Measurements from ENCODE around the gene ABO.
A peak's percentile ranks its signal among the peaks of the same experiment; 100 is the strongest.
"Not testable (repeated sequence)": the region's sequence is repeated elsewhere in the genome, so short reads cannot be mapped to it uniquely, and the experiment has no call there.

The ABO gene

GRCh38 chr9:133238851-133239532, 36.0 kb downstream of the ABO start:
- peak; percentile 87 for DNase-seq

DNA sequence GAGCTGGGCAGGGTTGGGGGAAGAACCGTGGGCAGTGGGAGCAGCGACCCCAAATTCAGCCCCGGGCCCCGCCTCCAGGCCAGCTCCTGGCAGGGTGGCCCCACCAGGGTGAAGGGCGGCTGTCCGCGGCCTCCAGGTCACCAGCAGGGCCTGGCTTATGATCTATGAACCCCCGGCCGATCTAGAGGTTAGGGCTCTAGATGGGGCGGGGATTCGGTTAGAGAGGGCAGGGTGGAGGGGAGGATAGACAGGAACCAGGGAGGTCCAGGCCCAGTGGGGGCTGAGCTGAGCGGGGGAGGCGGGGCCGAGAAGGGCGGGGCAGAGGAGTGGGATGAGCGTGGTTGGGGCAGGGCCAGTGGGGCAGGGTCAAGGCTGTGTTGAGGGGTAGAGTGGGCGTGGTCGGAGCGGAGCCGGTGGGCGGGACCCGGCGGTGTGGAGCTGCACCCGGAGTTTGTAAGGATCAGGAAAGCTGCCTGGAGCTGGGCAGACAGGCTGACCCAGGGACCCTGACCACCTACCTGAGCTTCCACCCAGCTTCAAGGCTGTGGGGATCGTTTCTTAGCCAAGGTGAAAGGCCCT, 36.6 kb downstream of the ABO start:
- peak; percentile 90 for DNase-seq

- DNase-seq = peak; percentile 70
These were observed 37.8 kb downstream of the ABO start for GRCh38 chr9:133237035-133237731.

DNA sequence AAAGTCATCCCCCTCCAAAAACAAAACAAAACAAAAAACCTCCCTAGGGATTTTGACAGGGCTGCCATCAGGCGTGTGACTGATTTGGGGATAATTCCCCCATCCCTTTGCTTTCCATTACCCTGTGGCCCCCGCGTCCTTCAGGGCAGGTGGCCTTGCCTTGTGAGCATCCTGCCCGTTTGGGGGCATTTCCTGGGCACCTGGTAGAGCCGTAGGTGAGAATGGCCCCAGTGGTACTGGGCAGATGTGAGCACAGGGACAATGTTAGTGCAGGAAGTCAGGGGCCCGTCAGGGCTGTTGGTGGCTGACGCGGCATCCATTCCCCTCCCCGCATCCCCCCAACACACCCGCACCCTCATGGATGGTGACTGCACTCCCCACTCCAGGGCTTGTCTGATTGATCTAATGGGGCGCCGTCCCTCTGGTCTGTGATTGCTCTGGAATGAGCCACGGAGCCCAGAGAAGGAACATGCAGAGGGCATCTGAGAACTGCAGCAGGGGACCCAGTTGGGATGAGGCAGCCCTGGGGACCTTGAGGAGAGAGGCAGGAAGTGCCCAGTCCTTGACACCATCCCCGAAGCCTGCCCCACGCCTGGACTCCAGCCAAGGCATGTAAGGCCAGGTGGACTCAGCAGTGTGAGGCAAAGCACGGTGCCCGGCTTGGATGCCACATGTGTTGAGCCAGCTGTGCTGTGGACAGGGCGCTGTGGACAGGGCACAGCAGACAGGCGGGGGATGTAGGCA, 38.5 kb downstream of the ABO start:
- DNase-seq = not testable (repeated sequence)

DNA sequence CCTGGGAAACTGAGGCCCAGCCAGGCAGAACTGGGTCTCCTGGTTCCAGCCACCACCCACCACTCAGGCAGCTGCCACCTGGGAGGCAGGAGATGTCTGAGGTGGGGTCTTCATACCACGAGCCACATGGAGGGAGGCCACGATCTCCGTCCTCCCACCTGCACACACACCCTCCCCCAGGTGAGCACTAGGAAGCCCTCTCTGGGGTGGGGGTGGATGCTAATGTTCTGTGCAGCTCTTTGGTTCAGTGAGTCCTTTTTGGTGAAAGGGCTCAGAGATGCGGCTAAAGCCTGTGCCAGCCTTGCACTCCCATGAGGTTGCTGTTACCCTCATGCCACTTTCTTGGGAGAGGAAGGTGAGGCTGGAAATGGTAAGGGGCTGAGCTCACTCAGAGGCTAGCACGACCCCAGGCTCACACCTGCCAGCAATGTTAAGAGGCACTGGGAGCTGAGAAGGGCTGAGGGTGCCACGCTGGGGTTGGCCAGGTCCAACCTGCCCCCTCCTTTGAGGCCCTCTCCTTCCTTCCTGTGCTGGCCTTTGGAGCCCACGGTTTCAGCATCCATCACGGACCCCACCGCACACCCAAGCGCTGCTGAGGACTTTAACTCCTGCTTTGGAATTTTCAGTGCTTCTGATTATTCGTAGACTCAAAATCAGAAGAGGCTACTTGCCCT, 39.3 kb downstream of the ABO start:
- no peak for DNase-seq

DNA sequence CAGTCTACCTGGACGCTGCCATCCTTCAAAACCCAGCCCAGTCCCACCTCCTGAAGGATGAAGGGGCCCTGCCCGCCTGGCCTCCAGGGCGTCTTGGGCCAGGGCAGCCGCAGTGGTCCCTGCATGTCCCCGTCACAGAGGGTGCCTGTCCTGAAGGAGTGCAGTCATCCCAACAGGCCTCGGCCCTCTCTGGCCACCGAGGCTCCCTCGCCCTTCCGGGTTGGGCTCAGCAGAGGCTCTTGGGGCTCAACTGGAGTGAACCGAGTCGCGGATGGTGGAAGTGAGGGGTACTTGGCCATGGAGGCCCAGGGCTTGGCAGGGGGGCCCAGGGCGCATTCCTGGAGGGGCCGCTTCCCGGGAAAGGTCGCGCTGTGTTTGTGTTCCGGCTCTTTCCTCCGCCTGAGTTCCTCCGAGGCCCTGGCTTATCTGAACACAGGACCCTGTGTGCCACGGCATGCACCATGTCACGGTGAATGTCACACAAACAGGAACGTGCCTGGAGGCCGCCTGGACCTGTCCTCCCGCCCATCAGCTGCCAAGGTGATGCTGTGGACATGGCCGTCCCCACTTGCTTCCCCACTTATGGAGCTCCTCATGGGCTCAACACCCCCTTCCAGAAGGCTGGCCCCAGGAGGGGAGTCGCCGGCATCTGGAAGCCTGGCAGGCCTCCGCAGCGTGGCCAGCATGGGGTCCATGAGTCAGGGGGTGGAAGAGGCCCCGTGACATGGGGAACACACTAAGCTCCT, 40.3 kb downstream of the ABO start:
- no peak for DNase-seq

DNA sequence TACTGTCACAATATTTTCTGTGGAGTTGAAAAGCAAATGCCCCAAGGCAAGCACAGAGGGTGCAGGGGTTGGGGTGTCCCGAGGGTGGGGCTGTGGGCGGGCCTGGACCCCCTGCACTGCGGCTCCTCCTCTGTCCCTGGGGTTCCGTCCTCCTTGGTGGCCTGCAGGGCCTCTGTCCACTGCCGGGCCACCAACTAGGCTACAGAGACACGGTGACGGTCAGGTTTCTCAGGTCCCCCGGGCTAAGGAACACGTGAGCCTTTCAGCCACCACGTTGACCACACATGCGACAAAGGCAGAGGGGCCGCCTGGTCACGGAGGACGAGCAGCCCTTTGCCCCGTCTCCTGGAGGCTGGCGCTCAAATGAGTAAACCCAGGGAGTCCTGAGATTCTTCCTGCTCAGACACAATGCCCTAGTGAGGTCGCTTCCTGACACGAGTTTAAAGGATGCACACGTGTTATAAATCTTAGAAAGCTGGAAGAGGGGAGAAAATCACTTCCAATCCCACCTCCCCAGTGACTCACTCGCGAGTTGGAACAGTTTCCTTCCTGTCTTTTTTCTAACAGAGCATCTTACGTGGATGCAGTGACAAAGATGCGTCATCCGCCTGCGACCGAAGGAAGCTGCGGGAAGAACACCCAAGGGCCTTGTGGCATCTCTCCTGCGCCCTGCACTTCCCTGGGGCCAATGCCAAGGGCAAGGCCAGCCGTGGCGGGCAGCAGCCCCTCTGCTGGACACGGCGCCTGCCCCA, 41.1 kb downstream of the ABO start:
- DNase-seq = no peak

DNA sequence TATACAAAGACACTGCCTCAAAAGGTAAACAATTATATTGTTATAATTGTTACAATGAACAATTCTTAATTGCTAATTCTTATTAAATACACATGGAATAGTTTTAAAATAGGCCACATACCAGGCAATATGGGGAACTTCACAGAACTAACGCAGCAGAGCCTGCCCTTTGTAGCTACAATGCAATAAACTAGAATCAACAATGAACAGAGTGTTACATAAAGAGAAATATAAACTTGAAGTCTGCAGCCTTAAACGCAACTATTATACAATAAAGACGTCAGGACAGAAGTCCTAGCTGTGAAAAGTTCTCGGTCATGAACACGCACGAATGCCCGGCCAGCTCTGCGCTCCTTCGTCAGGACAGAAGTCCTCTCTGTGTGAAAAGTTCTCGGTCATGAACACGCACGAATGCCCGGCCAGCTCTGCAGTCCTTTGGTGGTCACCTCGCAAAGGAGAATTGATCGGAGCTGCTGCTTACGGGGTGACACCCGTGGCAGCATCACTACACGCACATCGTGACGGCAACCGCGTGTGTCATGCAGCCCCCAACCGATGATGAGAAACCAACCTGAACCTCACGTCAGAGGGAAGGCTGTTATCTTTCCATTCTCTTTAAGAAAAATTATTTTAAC, 43.0 kb downstream of the ABO start:
- not testable (repeated sequence) for DNase-seq

DNA sequence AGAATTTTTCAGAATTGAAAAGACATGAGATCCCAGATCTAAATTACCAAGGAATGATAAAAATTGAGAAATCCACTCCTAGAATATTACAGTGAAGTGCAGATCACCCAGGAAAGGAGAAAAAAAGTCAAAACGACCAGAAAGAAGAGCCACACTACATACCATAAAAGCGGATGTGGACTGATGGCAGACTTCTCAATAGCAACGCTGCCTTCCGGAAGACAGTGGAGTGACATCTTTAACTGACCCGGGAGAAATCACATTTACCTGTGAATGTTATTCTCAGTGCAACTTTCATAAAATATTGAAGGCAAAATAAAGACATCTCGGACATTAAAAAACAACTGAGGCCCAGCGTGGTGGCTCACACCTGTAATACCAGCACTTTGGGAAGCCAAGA, 44.5 kb downstream of the ABO start:
- not testable (repeated sequence) for DNase-seq

GRCh38 chr9:133230093-133230492, 44.9 kb downstream of the ABO start:
- no peak for DNase-seq

- not testable (repeated sequence) for DNase-seq
These were observed 46.4 kb downstream of the ABO start for GRCh38 chr9:133228474-133229193.

- not testable (repeated sequence) for DNase-seq
These were observed 47.0 kb downstream of the ABO start for GRCh38 chr9:133227996-133228395.

DNA sequence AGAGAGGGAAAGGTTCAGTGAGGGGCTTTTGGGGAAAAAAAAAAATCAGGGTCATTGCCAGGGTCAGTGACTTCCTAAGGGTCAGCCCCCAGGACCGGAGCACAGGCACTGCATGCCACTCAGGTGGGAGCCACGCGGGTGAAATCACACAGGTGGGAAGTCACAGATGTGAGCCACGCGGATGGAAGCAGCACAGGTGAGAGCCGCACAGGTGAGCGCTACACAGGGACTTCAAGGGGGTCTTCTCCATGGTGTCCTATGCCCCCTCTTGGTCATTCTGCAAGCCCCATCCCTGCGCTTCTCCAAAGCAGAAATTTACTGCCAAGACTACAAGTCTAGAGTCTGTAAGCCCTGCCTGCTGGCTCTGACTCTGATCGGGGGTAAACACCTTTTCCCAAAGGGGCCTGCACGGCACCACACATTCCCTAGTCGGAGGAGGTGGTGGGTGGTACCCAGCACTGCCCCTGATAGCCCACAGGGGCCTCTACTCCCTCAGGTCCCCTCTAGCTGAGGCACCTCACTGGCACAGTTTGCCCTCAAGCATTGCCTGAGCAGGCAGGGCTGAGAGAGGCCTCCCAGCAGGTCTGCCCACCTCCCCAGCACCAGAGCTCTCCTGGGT, 47.6 kb downstream of the ABO start:
- DNase-seq = no peak

DNA sequence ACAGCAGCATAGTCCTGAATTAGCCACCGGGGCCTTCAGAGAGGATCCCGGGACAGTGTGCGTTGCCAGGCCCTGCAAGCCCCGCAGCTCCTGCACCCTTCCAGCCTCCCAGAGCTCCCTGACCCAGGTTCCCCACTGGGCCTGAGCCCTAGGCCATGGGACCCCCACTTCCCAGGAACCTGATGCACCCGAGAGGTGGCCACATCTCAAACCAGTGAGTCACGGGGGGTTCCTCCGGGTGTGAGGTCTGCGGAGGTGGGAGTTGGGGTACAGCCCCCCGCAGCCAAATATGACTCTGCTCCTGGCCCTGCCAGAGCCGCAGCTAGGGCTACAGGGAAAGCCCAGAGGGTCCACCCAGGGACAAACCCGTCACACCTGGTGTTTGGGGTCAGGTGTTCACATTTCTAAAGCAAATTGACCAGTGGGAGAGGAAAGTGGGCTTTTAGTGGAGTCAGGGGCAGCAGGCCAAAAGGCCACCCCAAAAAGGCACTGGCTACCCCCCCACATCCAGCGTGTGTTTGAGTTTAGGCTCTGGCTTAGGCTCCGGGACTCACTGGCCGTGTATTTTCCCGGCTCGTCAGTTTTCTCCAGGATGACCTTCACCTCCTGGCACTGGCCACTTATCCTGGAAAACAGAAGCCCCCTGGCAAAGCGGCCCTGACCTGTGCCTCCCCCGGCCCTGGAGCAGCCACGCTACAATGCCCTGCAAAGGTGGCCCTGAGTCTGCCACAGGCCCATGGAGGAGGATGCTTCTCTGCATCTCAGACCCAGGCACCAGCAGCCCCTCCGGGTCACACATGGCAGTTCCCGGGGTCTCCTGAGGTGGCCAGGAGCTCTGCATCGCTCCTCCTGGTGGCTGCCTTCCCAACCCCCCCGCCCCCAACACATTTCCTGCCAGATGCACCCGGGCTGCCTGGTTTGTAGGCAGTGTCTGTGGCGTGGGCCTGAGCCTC, 48.5 kb downstream of the ABO start:
- no peak for DNase-seq

DNA sequence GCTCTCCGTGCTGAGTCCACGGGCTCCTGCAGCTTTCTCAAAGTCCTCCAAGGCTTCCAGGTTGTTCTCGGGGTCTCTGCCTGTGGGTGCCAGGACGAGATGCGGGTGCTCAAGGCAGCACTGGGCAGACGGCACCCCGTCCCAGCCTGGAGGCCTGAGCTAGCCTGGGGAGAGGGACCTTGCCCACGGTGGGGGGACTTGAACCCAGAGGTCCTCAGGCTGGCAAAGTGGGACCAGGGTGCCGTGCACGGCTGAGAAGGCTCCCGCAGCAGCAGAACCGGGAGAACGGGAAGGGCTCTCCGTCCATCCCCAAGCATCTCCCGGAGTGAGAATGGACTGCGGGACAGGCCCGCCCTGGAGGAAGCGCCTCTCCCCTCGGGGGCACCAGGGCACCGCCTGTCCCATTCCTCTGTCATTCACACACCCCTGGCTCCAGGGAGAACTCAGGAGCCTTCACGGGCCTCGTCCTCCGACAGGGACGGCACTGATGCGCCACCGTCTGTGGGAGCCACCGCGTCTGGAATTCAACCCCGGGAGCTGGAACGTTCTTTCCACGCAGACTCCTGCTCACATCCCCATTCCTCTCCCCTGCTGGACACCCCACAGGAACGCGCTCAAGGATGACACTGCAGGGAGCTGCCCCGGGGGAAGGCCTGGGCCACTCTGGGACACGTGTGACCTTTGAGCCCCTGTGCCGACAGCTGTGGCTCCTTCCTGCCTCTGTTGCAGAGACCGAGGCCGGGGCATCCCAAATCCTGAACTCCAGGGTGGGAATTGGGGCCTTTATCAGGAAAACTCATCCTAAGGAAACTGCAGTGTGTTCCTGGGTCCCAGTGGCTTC, 49.6 kb downstream of the ABO start:
- no peak for DNase-seq

GRCh38 chr9:133224762-133225161, 50.2 kb downstream of the ABO start:
- no peak for DNase-seq

GRCh38 chr9:133223159-133223756, 51.7 kb downstream of the ABO start:
- not testable (repeated sequence) for DNase-seq

Data from eye (tissue), 1 donor.